Hematopoietic multipotent progenitor cell treated with erythropoietin and hydrocortisone succinate and interleukin-3 and kit ligand, for 8 days (in vitro differentiated cells): ENCODE measurements around the gene HECTD1.
"Not testable (repeated sequence)": the region's sequence is repeated elsewhere in the genome, so short reads cannot be mapped to it uniquely, and the experiment has no call there.

Source experiments
- DNase-seq: peaks from one replicate; pipeline ENCODE4 v3.0.0-alpha.2; 2015

The HECTD1 gene

DNA sequence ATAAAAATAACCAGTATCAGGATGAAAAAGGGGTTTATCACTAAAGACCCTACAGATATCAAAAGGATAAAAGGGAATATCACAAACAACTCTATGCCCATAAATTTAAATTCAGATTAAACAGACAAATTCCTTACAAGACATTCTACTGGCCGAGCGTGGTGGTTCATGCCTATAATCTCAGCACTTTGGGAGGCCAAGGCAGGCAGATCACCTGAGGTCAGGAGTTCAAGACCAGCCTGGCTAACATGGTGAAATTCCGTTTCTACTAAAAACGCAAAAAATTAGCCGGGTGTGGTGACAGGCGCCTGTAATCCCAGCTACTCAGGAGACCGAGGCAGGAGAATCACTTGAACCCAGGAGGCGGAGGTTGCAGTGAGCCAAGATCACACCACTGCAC, 15.0 kb downstream of the HECTD1 start:
- DNase-seq, result not testable (repeated sequence)

DNA sequence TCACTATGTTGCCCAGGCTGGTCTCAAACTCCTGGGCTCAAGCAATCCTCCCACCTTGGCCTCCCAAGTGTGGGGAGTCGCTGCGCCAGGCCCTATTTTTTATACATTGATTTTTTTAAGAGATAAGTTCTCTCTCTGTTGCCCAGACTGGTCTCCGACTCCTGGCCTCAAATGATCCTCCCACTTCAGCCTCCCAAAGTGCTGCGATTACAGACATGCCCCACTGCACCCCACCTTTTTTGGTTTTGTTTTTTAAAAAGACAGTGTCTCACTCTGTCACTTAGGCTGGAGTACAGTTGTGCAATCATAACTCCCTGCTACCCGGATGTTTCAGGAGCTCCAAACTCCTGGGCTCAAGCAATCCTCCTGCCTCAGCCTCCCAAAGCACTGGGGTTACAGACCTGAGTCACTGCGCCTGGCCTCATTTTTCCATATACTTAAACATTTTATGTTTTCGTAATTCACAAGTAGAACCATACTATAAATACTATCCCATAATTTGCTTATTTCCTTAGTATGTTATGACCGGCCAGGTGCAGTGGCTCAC, 16.8 kb downstream of the HECTD1 start:
- no peak for DNase-seq

DNA sequence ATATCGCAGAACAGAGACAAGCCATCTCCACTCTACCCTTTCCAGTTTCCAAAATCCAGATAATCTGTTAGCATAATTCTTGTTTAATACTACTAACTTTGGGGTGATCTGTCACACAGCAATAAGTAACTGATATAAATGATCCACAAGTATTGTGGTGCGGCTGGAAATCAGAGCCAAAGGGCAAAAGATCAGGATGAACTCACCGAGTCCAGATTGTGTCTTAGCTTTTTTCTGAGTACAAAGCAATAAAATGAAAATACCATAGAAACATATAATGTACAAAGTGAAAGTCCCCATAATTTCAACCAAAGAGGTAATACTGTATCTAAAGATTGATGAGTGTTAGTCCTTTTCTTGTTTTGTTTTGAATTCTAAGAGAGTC, 17.4 kb downstream of the HECTD1 start:
- DNase-seq, result no peak

DNA sequence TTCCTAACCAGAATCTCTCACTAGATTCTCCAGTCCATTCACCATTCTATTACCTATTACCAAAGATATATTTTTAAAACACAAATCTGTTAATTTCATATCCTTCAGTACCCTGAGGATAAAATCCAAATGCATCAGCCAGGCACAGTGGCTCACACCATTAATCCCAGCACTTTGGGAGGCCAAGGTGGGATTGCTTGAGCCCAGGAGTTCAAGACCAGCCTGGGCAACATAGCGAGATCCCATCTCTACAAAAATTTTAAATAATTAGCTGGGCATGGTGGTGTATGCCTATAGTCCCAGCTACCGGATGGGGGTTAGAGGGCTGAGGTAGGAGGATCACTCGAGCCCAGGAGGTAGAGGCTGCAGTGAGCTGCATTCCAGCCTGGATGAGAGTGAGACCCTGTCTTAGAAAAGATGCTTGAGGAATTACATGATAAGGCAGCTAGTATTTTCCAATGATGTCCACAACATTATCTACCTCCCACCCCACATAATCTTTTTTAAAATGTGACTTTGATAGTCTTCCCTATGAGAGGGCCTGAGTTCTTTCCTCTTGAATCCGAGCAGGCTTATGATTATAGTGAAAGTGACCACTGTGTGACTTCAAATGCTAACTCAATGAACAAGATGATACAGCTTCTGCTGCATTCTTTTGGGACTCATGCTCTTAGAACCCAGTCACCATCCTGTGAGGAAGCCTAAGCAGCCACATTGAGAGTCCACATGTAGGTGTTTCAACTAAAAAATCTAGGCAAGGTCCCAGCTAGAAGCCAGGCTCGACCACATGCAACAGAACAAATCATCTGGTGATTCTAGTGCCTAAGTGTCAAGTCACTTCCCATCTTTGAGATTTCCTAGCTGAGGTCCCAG, 18.0 kb downstream of the HECTD1 start:
- DNase-seq, result no peak

DNA sequence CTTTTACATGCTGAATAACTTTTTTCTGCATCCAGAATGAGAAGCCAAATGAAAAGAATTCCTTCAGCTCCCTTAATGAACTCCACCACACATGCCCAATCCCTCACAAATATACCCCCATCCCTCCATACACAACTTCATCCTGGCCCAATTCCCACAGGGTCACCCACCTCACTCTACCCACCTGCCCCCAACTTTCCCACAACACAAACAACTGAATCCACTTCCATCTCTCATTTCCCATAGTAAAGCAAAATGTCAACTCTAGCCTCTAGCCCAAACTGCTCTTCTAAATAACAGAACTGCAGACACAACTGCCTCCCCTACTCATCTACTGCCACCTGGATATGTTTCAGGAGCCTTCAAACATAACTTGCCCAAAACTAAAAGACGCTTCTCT, 18.8 kb downstream of the HECTD1 start:
- DNase-seq, result no peak

DNA sequence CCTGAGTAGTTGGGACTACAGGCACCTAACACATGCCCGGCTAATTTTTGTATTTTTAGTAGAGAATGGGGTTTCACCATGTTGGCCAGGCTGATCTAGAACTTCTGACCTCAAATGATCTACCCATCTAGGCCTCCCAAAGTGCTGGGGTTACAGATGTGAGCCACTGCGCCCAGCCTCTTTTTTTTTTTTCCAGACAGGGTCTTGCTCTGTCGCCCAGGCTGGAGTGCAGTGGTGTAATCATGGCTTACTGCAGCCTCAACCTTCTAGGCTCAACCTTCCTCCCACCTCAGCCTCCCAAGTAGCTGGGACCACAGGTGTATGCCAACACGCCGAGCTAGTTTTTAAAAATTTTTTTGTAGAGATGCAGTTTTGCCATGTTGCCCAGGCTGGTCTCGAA, 25.6 kb downstream of the HECTD1 start:
- DNase-seq, result not testable (repeated sequence)

DNA sequence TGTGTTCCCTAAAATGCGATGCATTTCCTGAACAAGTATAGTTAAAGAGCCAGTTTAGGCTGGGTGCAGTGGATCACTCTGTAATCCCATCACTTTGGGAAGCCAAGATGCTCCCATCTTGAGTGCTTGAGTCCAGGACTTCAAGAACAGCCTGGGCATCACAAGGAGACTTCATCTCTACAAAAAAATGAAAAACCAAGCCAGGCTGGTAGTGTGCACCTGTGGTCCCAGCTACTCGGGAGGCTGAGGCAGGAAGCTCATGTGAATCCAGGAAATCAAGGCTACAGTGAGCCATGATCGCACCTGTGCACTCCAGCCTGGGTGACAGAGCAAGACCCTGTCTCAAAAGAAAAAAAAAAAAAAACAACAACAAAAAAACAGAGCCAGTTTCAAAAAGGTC, 26.3 kb downstream of the HECTD1 start:
- no peak for DNase-seq

DNA sequence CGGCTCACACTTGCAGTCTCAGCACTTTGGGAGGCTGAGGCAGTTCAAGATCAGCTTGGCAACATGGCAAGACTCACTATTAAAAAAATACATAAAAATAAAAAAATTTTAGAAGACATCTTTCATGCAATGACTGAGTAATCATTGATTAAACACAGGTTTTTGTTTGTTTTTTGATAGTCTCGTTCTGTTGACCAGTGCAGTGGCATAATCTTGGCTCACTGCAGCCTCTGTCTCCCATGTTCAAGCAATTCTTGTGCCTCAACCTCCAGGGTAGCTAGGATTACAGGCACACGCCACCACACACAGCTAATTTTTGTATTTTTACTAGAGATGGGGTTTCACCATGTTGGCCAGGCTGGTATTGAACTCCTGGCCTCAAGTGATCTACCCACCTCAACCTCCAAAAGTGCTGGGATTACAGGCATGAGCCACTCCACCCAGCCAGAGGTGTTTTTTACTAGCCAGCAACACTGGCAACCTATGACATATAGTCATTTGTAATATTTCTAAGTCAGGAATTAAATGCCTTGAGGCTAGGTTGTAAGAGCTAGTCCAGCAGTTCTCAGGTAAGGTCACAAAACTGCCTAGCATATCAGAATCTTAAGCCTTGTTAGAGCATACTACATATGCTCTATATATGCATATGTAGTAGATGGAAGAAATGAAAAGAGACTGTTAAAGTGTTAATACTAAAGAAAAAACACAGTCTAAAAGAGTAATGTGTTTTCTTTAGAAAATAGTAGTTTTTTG, 27.1 kb downstream of the HECTD1 start:
- no peak for DNase-seq

DNA sequence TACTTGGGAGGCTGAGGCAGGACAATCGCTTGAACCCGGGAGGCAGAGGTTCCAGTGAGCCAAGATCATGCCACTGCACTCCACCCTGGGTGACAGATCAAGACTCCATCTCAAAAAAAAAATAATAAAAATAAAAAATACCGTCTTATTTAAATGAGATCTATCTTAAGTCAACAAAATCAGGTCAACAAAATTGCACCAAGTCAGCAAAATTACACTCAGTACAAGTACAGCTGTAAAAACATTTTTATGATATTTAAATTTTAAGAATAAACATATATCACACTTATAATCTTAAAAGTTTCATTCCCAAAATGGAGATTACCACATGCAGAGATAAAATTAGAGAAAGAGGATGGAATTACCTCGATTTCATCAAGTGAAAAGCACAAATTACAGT, 33.2 kb downstream of the HECTD1 start:
- DNase-seq, result no peak

DNA sequence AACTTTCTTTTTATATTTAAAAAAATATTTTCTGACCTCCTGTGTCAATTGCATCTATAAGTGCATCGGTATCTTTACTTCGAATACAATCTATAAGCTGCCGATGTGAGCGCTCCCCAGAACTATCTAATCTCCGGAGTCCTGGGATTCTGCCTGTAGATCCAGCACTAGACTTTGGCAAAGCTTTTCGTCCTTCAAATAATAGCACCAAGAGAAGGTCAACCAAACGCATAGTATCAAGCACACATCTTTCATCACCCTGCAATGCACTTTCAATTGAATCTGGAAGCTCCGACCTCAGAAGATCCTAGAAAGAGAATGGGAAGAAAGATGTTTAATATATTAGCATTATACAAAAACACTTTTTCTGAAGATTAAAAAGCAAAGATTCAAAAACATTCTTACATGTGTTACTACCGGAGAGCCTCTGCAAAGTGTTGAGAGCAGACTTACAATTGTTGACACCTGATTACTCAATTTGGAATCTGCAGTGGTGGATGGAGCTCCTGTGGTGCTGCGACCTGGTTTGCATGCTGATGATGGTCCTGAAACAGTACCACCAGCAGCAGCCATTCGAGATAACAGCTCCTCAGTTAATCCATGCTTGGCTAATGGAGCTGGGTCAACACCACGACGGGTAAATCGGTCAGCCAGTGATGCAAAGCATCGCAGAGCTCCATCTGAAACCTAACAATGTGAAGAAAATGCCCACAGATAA, 34.3 kb downstream of the HECTD1 start:
- no peak for DNase-seq

DNA sequence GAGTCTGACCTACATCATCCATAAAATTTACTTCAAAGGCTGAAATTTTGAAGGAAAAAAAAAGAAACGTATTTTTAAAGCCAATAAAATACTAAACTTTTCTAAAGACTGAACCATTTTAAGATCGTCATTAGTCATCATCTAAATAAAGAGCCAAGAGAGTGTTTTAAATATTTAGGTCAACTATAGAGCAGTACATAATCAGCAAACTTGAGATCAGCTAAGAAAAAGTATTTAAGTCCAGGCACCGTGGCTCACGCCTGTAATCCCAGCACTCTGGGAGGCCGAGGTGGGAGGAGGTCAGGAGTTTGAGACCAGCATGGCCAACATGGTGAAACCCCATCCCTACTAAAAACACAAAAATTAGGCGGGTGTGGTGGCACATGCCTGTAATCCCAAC, 35.5 kb downstream of the HECTD1 start:
- DNase-seq, result no peak

DNA sequence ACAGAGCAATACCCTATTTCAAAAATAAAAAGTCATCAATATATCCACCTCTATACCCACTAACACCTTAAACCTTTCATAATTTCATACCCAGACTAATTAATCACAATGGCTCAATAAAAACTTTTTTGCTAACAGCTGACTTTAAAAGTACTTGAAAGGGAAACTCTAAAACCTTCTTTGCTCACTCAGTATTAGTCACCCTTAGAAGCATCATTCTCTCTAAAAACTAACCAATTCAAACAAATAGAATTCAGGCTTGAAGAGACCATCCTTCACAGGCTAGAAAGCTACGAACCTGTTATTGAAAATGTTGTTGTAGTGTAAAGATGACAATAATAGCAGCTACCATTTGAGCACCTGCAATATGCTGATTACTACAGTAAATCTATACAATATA, 37.2 kb downstream of the HECTD1 start:
- DNase-seq, result no peak

DNA sequence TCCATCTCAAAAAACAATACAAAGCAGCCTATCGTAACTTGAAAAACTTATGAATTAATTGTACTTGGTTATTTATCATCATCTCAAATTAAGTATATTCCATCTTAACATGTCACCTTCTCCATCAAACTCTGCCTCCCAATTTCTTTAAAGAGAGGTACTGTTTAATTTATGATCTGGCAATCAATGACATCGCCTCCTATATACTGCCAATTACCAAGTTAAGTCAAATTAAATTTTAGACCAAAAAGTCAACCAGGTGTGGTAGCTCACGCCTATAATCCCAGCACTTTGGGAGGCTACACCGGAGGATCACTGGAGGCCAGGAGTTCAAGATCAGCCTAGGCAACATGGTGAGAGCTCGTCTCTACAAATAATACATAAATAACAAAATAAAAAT, 37.7 kb downstream of the HECTD1 start:
- no peak for DNase-seq

DNA sequence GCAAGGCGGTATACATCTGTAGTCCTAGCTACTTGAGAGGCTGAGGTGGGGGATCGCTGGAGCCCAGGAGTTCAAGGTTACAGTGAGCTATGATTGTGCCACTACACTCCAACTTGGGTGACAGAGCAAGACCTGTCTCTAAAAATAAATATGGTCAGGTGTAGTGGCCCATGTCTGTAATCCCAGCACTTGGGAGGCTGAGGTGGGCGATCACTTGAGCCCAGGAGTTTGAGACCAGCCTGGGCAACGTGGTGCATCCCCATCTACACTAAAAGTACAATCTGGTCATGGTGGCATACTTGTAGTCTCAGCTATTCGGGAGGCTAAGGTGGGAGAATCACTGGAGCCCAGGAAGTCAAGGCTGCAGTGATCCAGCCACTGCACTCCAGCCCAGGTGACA, 40.6 kb downstream of the HECTD1 start:
- DNase-seq, result no peak

DNA sequence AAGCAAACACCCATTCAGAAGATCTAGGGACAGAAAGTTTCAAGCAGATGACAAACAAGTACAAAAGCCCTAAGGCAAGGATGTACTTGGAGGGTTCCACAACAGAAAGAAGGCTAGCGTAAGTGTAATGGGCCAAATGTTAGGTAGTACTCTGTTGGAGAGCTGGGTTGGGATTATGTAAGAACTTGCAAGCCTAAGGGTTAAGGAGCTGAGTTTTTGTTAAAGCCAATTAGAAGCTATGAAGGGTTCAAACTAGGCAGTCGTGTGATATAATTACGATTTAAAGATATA, 41.4 kb downstream of the HECTD1 start:
- no peak for DNase-seq

DNA sequence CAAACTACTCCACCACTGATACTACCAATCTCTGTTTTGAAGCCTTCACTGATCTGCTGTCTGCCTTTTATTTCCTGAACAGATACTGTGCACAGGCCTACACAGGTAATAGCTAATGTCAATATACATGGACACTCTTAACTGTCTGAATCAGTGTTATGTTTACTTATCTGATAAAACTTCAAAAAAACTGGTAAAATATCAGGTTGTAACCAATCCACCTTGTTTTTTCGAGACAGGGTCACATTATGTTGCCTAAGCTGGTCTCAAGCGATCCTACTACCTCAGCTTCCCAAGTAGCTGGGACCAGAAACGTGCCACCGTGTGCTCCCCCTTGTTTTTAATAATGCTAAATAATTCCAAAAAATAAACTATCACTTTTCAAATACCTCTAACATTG, 43.5 kb downstream of the HECTD1 start:
- DNase-seq, result no peak

DNA sequence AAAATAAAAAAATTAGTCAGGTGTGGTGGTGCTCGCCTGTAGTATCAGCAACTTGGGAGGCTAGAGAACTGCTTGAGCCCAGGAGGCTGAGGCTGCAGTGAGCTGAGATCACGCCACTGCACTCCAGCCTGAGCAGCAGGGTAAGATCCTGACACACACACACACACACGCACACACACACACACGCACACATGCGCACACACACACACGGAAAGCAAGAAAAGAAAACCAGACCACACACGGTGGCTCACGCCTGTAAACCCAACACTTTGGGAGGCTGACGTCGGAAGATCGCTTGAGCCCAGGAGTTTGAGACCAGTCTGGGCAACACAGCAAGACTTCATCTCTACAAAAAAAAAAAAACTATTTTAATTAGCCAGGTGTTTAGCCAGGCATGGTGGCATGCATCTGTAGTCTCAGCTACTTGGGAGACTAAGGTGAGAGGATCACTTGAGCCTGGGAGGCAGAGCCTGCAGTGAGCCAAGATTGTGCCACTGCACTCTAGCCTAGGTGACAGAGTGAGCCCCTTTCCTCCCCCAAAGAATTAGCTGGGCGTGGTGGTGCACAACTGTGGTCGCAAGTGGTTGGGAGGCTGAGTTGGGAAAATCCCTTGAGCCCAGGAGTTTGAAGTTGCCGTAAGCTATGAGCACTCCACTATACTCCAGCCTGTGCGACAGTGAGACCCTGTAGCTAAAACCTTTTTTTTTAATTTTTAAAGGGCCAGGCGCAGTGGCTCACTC, 44.5 kb downstream of the HECTD1 start:
- DNase-seq, result no peak

DNA sequence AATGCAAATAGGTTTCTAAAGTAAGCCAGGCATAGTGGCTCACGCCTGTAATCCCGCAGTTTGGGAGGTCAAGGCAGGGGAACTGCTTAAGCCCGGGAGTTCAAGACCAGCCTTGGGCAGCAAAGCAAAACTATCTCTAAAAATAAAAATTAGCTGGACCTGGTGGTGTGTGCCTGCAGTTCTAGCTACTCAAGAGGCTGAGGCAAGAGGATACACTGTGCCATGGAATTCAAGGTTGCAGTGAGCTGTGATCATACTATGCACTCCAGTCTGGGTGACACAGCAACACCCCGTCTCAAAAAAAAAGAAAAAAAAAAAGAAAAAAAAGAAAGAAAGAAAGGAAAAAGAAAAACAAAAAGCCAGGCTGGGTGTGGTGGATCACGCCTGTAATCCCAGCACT, 46.3 kb downstream of the HECTD1 start:
- no peak for DNase-seq

DNA sequence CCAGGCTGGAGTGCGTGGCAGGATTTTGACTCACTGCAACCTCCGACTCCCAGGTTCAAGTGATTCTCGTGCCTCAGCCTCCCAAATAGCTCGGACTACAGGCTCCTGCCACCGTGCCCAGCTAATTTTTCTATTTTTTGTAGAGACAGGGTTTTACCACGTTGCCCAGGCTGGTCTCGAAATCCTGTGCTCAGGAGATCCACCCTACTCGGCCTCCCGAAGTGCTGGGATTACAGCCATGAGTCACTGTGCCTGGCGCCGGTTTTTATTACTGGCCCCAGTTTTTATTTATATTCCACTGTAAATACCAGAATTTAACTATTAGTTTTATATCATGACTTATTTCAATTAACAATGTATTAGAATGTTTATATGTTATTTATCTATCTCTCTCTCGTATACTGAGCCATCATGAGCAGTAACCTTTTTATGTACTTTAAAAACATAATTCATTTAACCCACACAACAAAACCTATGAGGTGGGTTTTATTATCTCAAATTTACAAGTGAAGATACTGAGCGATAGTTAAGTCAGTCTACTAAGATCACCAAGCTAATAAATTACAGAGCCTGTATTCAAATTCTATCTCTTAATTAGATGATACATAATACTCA, 47.8 kb downstream of the HECTD1 start:
- no peak for DNase-seq

DNA sequence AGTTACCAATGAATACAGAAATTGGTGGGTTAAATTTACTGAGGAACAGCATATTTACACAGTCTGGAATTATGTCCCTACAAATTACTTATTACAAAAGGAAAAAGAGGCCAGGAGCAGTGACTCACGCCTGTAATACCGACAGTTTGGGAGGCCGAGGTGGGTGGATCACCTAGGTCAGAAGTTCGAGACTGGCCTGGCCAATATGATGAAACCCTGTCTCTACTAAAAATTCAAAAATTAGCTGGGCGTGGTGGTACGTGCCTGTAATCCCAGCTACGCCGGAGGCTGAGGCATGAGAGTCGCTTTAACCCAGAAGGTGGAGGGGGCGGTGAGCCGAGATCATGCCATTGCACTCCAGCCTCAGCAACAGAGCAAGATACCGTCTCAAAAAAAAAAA, 52.6 kb downstream of the HECTD1 start:
- DNase-seq, result no peak

DNA sequence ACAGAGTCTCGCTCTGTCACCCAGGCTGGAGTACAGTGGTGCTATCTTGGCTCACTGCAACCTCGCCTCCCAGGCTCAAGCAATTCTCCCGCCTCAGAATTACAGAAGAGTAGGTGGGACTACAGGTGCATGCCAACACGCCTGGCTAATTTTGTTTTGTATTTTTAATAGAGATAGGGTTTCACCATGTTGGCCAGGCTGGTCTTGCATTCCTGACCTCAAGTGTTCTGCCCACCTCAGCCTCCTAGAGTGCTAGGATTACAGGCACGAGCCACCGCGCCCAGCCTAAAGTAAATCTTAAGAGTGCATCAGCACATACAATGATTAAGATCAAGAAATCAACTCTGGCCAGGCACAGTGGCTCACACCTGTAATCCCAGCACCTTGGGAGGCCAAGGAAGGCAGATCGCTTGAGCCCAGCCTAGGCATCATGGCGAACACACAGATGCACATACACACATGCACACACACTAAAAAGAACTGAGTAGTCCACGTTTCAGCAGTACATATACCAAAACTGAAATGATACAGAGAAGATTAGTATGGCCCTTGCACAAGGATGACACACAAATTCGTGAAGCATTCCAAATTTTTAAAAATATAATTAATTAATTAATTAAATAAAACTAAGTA, 65.0 kb downstream of the HECTD1 start:
- no peak for DNase-seq

DNA sequence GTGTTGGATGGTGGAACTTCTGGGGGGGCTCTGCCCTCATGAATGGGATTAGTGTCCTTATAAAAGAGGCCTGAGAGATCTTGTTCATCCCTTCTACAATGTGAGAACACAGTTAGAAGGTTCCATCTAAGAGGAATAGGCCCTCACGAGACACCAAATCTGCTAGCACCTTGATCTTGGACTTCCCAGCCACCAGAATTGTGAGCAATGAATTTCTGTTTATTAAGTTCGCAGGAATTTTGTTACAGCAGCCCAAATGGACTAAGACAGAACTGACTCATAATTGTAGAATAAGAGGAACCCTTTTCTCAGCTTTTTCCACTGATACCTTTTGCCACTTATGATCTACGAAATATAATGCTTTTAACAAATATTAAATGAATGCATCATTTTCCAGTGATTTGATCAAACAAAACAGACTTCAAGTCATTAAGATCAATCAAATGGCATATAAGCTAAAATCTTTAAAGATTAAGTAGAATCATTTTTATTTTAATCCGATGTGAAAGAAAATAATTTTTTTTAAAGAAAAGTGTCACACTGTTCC, 68.2 kb downstream of the HECTD1 start:
- DNase-seq, result no peak
